ENCODE results near the gene CCT2.

CCT2 gene

GRCh38 chr12:69644511-69644910 lies 59.3 kb downstream of the CCT2 start:
- FAIRE-seq: no peak

DNA sequence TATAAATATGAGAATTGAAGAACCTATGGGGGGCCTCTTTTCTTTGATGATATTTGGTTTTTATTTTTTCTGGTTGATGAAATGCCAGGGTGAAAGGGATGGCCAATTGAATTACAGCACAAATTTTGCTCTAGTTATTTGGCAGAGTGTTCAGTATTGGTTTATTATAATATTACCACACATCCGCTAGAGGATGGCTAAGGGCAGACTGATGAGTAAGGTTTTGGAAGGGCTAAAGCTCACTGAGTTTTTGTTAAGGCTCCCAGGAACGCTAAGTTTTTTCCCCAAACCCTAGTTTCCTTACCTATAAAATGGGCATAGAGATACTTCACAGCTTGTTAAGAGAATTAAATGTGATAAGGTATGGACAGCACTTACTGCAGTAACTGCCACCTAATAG lies 59.8 kb downstream of the CCT2 start:
- FAIRE-seq: no peak

DNA sequence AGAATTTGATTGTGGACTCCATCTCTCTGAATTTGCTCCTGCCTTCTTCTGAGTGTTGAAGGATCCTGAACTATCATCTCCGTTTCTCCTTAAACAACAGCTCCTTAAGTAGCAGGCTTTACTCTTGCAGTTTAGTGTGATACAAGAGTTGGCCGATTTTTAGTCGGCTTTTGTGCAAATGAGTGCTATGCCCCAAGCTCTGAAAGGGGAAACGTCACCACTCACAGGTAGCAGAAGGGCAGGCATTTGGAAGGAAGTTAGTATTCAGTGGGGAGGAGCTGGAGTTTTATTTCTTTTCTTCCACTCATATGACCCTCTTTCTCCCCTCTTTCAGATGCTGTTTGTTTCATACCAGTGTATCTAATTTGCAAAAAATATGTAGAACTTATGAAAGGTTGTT lies 61.9 kb downstream of the CCT2 start:
- no peak for FAIRE-seq

- FAIRE-seq: no peak
These were observed 63.2 kb downstream of the CCT2 start for GRCh38 chr12:69648476-69648875.

- no peak for FAIRE-seq
These were observed 64.3 kb downstream of the CCT2 start for GRCh38 chr12:69649529-69649928.
